DND-41 (cell line): ENCODE results near the gene COPG2.

Experiments used
- ATAC-seq: fragments of 200-7000 bp; cut with Tn5 transposase; 3 replicates; pipeline ENCODE4 v1.9.1; 2021; ENCODE audit warnings: low read depth; ENCODE audit not compliant: insufficient read depth
- DNase-seq: peaks from one replicate; pipeline ENCODE4 v3.0.0-alpha.2; 2020
- H2AFZ ChIP-seq: 2 replicates; pipeline ENCODE4 v1.6.0; 2012; ENCODE audit warnings: low read depth, low read length
- H3K27ac ChIP-seq: 2 replicates; pipeline ENCODE4 v1.5.1; 2012; ENCODE audit warnings: low read length, inconsistent platforms
- H3K27me3 ChIP-seq: fragments of 200-600 bp; sonication (generic); 2 replicates; pipeline ENCODE4 v1.6.0; 2012; ENCODE audit warnings: low read length, mild to moderate bottlenecking, inconsistent platforms; ENCODE audit not compliant: insufficient read depth, poor library complexity
- H3K36me3 ChIP-seq: 2 replicates; pipeline ENCODE4 v1.5.1; 2012; ENCODE audit warnings: low read length, inconsistent platforms; ENCODE audit not compliant: insufficient read depth
- H3K4me1 ChIP-seq: 2 replicates; pipeline ENCODE4 v1.5.1; 2012; ENCODE audit warnings: mild to moderate bottlenecking, low read length; ENCODE audit not compliant: insufficient read depth
- H3K4me2 ChIP-seq: 2 replicates; pipeline ENCODE4 v1.6.0; 2012; ENCODE audit warnings: mild to moderate bottlenecking, moderate library complexity, low read length, inconsistent platforms; ENCODE audit not compliant: insufficient read depth
- H3K4me3 ChIP-seq, 2 experiments: fragments of 200-600 bp in 1 of 2; shearing (Covaris generic) in 1 of 2; 2 replicates each; pipeline ENCODE4 v1.5.1; 2012 to 2016; ENCODE audit warnings: inconsistent platforms in 2 of 2, low read length in 2 of 2, mild to moderate bottlenecking in 2 of 2, low read depth in 1 of 2, moderate library complexity in 1 of 2
- H3K79me2 ChIP-seq: 2 replicates; pipeline ENCODE4 v1.6.0; 2012; ENCODE audit warnings: low read length, inconsistent platforms; ENCODE audit not compliant: insufficient read depth
- H3K9ac ChIP-seq: 2 replicates; pipeline ENCODE4 v1.6.0; 2012; ENCODE audit warnings: low read depth, mild to moderate bottlenecking, inconsistent platforms, low read length, moderate library complexity
- H3K9me3 ChIP-seq: 2 replicates; pipeline ENCODE4 v1.5.1; 2012; ENCODE audit warnings: low read length, moderate library complexity, mild to moderate bottlenecking, inconsistent platforms; ENCODE audit not compliant: insufficient read depth, severe bottlenecking
- H4K20me1 ChIP-seq: 2 replicates; pipeline ENCODE4 v1.6.0; 2012; ENCODE audit warnings: low read length; ENCODE audit not compliant: insufficient read depth
- EZH2 ChIP-seq: IDR thresholded peaks from 3 replicates; pipeline ENCODE4 v1.6.1; 2012; ENCODE audit warnings: borderline replicate concordance, low read depth, mild to moderate bottlenecking, moderate library complexity, low read length, inconsistent platforms; ENCODE audit not compliant: severe bottlenecking
- TF ChIP-seq, protein P1 (sequence below): IDR thresholded peaks from 2 replicates; pipeline ENCODE4 v1.5.1; 2012; ENCODE audit warnings: borderline replicate concordance, low read length, moderate library complexity, mild to moderate bottlenecking; ENCODE audit not compliant: poor library complexity, severe bottlenecking; ENCODE audit errors: extremely low read depth

Gene COPG2

DNA sequence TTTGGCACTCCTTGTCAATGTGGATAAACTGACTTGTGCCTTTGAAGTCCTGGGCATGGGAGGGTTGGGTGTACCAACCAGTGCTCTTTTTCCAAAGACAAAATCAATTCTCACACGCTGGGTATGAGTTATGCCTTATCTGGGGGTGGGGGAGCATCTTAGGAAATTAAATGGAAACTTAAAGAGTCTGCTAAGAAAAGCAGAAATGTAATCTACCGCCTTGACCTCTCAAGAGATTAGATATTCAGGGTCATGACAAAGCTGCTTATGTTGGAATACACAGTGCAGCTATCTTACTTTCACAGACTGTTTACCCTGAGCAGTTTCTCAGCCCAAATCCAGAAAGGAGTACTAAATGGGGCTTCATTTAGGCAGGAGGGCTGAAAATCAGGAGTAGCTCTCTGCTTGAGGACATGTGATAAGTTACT, 174.1 kb downstream of the COPG2 start:
- no peak for TF ChIP-seq EZH2
- TF ChIP-seq, protein P1, sequence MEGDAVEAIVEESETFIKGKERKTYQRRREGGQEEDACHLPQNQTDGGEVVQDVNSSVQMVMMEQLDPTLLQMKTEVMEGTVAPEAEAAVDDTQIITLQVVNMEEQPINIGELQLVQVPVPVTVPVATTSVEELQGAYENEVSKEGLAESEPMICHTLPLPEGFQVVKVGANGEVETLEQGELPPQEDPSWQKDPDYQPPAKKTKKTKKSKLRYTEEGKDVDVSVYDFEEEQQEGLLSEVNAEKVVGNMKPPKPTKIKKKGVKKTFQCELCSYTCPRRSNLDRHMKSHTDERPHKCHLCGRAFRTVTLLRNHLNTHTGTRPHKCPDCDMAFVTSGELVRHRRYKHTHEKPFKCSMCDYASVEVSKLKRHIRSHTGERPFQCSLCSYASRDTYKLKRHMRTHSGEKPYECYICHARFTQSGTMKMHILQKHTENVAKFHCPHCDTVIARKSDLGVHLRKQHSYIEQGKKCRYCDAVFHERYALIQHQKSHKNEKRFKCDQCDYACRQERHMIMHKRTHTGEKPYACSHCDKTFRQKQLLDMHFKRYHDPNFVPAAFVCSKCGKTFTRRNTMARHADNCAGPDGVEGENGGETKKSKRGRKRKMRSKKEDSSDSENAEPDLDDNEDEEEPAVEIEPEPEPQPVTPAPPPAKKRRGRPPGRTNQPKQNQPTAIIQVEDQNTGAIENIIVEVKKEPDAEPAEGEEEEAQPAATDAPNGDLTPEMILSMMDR, result no peak
- no peak overlapping the region for H2AFZ ChIP-seq
- no peaks in the 10 kb centered on the region for H3K4me1 ChIP-seq
- no peak overlapping the region for H3K27ac ChIP-seq
- H3K36me3 ChIP-seq, result no peaks in the 10 kb centered on the region
- H4K20me1 ChIP-seq, result no peaks in the 10 kb centered on the region
- H3K9ac ChIP-seq, result no peak overlapping the region
- DNase-seq (no peak), ATAC-seq (no peak)
- peaks cover 19% of the 10 kb centered on the region for H3K9me3 ChIP-seq
- no peaks in the 10 kb centered on the region for H3K79me2 ChIP-seq
- no peak overlapping the region for H3K4me3 ChIP-seq
- H3K27me3 ChIP-seq, result no peaks in the 10 kb centered on the region
- H3K4me2 ChIP-seq, result no peak overlapping the region

DNA sequence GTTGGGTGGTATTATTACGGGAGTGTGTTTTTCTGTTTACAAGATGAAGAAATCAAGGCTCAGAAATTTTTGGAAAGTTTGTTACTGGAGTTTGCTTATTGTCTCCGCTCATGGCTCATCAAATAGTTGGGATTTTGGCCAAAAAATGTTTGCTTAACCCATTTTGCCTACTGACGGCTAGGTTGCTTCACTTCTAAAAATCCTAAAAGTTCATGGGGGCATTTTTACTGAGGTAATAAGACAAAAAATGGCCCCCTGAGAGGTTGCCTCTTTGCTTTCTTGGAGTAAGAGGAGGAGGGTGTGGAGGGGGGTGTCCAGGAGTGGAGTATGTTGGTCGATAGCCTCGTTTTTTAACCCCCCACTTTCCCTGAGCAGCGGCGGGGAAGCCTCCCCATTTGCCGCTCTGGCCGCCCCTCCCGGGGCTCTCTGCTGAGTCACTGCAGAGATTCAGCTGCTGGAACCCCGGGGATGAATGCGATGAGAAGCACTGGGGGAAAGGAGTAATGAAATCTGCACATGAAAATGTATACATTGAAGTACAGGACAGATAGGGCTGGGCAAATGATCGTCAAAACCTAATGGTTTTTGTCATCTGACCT, 175.2 kb downstream of the COPG2 start:
- Histone ChIP-seq H3K9ac (no peak overlapping the region), H2AFZ (no peak overlapping the region)
- DNase-seq, result no peak

DNA sequence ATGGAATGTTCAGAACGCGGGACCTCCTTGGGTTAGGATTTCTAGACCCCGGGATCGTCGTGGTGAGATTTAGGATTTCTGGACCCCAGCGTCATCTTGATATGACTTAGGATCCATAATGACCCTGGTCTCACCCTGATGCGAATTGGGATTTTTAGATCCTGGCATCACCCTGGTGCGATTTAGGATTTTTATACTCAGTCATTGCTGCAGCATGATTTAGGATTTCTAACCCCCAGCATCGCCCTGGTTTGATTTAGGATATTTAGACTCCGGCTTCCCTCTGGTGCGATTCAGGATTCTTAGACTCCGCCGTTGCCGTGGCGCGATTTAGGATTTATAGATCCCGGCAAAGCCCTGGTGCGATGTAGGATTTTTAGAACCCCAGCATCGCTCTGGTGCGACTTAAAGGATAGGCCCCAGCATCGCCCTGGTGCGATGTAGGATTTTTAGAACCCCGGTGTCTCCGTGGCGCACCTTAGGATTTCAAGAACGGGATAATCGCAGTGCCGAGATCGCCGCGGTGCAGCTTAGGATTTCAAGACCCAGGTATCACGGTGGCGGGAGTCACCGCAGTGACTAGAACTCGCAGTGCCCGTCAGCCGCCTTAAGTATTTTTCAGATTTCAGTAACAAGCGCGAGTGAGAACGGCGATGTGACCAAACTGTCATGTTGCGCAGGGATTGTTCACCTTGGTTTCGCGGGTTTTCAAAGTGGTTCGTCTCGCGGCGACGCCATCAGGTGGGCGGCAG, 175.8 kb downstream of the COPG2 start:
- no peaks in the 10 kb centered on the region for H3K79me2 ChIP-seq
- no peaks in the 10 kb centered on the region for H3K4me1 ChIP-seq
- no peak overlapping the region for H3K9ac ChIP-seq
- ATAC-seq, result no peak
- DNase-seq, result no peak
- H2AFZ ChIP-seq, result no peak overlapping the region
- H3K4me3 ChIP-seq, result no peak overlapping the region
- no peaks in the 10 kb centered on the region for H4K20me1 ChIP-seq
- no peak overlapping the region for H3K4me2 ChIP-seq
- no peak overlapping the region for H3K27ac ChIP-seq
- peaks cover 19% of the 10 kb centered on the region for H3K9me3 ChIP-seq
- no peaks in the 10 kb centered on the region for H3K27me3 ChIP-seq
- TF ChIP-seq, protein P1, result no peak
- no peak for TF ChIP-seq EZH2
- no peaks in the 10 kb centered on the region for H3K36me3 ChIP-seq

More for the DNA sequence above, 175.2 kb downstream of the COPG2 start:
- Histone ChIP-seq H4K20me1 (no peaks in the 10 kb centered on the region), H3K27ac (no peak overlapping the region), H3K27me3 (no peaks in the 10 kb centered on the region), H3K4me3 (no peak overlapping the region), H3K9me3 (peaks cover 19% of the 10 kb centered on the region), H3K4me2 (no peak overlapping the region), H3K4me1 (no peaks in the 10 kb centered on the region), H3K79me2 (no peaks in the 10 kb centered on the region), H3K36me3 (no peaks in the 10 kb centered on the region)
- no peak for ATAC-seq
- TF ChIP-seq EZH2, result no peak
- TF ChIP-seq, protein P1, result no peak
